GM23248 (cell line): ENCODE results near the gene NAT9.

Source experiments
- EZH2 ChIP-seq: fragments of 200-600 bp; sonication (generic); IDR thresholded peaks from 2 replicates; pipeline ENCODE4 v1.6.1; 2018; ENCODE audit warnings: antibody characterized with exemption, mild to moderate bottlenecking; ENCODE audit not compliant: insufficient read depth, poor library complexity, severe bottlenecking
- EZH2phosphoT487 ChIP-seq: fragments of 200-600 bp; sonication (generic); IDR thresholded peaks from 2 replicates; pipeline ENCODE4 v1.6.1; 2018; ENCODE audit warnings: antibody characterized with exemption, moderate library complexity, mild to moderate bottlenecking, low read depth; ENCODE audit not compliant: insufficient read depth

DNA sequence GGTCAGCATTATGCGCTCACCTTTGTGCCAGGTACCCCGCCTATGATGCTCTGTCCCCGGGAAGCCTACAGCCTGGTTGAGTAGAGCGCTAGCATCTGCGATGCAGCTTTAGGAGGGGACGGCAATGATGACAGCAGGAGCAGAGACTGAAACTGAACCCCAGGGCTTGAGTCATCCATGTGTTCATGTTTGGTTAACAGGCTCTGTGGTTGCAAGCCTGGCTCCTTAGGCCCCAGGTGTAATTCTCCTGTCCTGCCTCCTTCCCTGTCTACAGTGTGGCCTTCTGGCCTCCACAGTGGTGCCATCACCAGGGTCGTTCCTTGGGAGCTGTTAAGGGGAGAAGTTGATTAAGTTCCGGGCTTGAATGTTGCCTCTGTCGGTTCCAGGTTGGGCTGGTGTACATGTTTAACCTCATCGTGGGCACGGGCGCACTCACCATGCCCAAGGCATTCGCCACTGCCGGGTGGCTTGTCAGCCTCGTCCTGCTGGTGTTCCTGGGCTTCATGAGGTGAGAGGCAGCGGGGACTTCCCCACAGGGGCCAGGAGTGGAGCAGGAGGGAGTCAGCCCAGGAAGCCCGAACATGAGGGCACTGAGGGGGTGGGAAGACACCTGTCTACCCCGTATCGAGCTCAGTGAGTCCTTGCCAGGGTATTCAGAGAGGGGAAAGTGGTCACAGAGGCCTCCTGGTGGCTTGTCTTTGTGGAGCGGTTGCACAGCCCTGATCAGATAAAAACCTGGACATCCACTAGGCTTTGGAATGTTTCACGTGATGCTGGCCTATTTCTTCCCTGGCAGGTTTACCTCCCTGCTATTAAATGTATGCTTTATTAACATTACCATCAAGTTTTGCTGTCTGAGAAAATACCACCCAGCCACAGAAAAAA lies 9.2 kb upstream of the NAT9 start:
- TF ChIP-seq EZH2 (no peak), EZH2phosphoT487 (no peak)
